Measurements from ENCODE around the gene LDLRAD4.

The LDLRAD4 gene

DNA sequence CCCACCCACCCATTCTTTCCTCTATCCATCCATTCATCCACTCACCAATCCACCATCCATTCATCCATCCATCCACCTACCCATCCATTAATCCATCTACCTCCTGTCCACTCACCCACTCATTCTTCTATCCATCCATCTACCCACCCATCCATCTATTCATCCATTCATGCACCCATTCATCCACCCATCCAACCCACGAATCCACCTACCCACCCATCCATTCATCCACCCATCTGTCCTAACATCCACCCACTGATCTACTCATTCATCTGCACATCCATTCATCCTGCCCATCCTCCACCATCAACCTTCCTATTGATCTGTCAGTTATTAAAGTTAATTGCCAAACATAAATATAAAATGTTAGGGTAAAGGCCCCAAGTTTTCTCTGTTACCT, 25.6 kb downstream of the LDLRAD4 start:
- DNase-seq (ENCODE audit: low read depth): no peak
- TF ChIP-seq CTCF (conservative IDR thresholded peaks at IDR 0.05; ENCODE audit: low read depth, low read length): no peak
- H3K4me3 ChIP-seq (ENCODE audit: low read length): no peak overlapping the region

- no peak overlapping the region for H3K4me3 ChIP-seq (ENCODE audit: low read length)
- no peak for TF ChIP-seq CTCF (conservative IDR thresholded peaks at IDR 0.05; ENCODE audit: low read depth, low read length)
- no peak for DNase-seq (ENCODE audit: low read depth)
These were observed 27.0 kb downstream of the LDLRAD4 start for GRCh38 chr18:13245481-13246000.

DNA sequence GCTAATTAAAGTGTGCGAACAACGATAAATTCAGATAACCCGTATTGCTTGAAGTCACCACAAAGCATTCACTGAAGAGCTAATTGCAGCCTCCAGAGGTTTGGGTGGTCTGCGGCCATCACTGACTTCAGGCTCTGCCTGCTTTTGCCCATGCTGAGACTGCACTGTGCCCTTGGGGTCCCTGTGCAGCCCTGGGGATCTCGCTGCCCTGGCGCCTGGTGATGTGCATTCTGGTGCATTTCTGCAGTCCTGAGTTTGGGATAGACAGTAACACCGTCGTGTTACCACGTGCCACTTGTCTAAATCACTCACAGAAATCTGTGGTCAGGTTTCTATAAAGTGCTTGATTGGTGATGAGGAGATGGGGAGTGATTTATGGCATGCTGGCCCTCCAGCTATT, 27.6 kb downstream of the LDLRAD4 start:
- DNase-seq (ENCODE audit: low read depth): no peak
- TF ChIP-seq CTCF (conservative IDR thresholded peaks at IDR 0.05; ENCODE audit: low read depth, low read length): no peak
- no peak overlapping the region for H3K4me3 ChIP-seq (ENCODE audit: low read length)

- no peak overlapping the region for H3K4me3 ChIP-seq (ENCODE audit: low read length)
- no peak for TF ChIP-seq CTCF (conservative IDR thresholded peaks at IDR 0.05; ENCODE audit: low read depth, low read length)
- DNase-seq (ENCODE audit: low read depth): no peak
These were observed 28.0 kb downstream of the LDLRAD4 start for GRCh38 chr18:13246591-13246990.

- no peak for TF ChIP-seq CTCF (conservative IDR thresholded peaks at IDR 0.05; ENCODE audit: low read depth, low read length)
- no peak overlapping the region for H3K4me3 ChIP-seq (ENCODE audit: low read length)
- no peak for DNase-seq (ENCODE audit: low read depth)
These were observed 28.9 kb downstream of the LDLRAD4 start for GRCh38 chr18:13247506-13247905.

GRCh38 chr18:13252686-13253410, 34.3 kb downstream of the LDLRAD4 start:
- DNase-seq (ENCODE audit: low read depth): no peak
- TF ChIP-seq CTCF (conservative IDR thresholded peaks at IDR 0.05; ENCODE audit: low read depth, low read length): no peak

More at GRCh38 chr18:13252686-13253410, 34.3 kb downstream of the LDLRAD4 start:
- H3K4me3 ChIP-seq (ENCODE audit: low read length): no peak overlapping the region

All from retinal pigment epithelial cell (primary cell).